Subcutaneous adipose tissue (tissue), 4 donors: Measurements from ENCODE around the gene DOCK4. TPM values are rescaled to one million over a fixed set of nuclear protein-coding genes. Genes with fewer than 3 reads are reported as not detected.

Experiments
- CTCF ChIP-seq: fragments of 450-650 bp; IDR thresholded peaks from one replicate; pipeline ENCODE4 v1.5.1; 2016; ENCODE audit warnings: low read depth, mild to moderate bottlenecking, control low read depth, antibody characterized with exemption, moderate library complexity
- total RNA-seq, 4 donors: library from RNA; depleted of rRNA; stranded (reverse); fragments of >200 nt; gene quantifications; one replicate each; pipeline ENCODE4 v1.1.0, GENCODE V29; 2016

Gene DOCK4
- total RNA-seq, 4 donors from 2014 or later = 44.3 to 59.3 (median 52.5) TPM

DNA sequence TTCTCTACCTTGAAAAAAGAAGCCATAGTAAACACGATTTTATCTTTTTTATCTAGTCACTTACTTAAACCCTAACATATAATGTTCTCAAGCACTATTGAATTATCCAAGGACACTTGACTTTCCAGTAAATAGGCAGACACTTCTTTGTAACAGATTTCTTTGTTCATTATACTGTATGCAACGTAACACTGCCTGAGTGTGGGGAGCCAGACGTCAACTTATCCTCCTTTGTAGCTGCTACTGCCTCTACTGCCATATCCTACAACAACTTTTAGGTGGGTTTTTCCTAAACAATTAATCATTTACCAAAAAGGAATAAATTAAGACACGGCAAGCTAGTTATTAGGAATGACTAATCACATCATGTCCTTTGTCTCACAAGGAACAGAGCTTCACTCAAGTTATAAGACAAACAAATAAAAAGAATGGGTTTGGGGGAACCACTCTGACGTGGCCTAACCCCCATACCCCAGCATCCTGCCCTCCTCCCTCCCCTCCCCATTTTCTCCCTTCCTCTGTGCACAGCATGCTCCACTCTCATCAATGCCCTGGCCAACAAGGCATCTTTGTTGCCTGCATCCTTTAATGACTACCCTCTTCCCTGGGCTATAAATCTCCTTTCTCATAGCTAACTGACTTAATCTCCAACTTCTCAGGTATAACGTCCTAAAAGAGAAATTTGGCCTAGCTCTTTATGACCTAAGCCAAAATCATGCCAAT is 43.3 kb downstream of the DOCK4 start:
- TF ChIP-seq CTCF = no peak

- no peak for TF ChIP-seq CTCF
Measured at GRCh38 chr7:112162142-112162766, 43.9 kb downstream of the DOCK4 start.

- no peak for TF ChIP-seq CTCF
Measured at GRCh38 chr7:112161253-112162141, 44.7 kb downstream of the DOCK4 start.

DNA sequence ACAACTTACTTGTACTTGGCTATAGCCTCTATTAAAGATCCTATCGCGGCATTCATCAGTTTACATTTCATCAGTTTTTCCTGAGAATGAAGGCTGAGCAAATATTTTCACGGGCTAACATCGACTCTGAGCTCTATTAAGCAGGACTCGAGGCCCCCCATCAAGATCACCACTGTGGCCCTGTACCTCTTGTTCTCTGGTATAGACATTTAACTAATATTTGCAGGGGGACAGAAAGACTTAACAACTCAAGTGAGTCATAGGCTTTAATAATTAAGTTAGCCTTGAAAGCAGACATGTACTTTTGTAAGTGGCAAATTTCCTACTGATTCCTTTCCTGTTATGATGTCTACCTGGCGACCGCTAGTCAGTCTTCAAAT is 45.4 kb downstream of the DOCK4 start:
- no peak for TF ChIP-seq CTCF

DNA sequence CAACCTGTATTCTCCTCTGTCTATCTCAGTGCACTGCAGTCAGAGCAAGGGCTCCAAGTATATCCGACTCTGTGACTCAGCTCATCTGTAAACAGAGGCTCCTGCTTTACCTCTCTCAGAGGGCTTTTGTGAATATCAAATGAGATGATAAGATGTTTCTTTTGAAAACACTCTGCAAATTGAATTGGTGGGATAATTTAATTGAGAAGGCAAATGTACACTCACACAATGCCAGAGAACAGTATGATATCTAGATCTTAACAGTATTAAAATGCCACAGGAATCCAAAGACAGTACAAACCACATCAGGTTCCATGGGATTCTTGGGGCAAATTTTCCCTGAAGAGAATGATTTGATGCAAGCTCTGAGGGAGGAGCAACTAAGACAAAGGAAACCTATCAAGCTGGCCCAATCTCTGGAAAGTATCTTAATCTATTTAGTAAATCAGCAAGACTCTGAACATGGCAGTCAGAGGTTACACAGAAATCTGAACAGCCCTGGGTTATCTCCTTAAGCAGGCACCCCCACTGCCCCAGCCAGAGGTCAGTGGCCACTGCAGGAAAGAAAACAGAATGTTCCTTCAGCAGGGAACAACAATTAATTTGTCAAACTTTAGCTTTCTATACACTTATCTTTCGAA is 45.9 kb downstream of the DOCK4 start:
- TF ChIP-seq CTCF = no peak

GRCh38 chr7:112159351-112159750 is 46.8 kb downstream of the DOCK4 start:
- no peak for TF ChIP-seq CTCF
